C4-2B (cell line): ENCODE results near the gene SMYD2.

ENCODE experiments used
- ZFX ChIP-seq: fragments of 450-650 bp; IDR thresholded peaks from 2 replicates; pipeline ENCODE4 v1.6.1; 2017
- TF ChIP-seq, protein P1 (sequence below): fragments of 450-650 bp; conservative IDR thresholded peaks from 2 replicates; pipeline ENCODE4 v1.5.1; 2017; ENCODE audit warnings: mild to moderate bottlenecking

DNA sequence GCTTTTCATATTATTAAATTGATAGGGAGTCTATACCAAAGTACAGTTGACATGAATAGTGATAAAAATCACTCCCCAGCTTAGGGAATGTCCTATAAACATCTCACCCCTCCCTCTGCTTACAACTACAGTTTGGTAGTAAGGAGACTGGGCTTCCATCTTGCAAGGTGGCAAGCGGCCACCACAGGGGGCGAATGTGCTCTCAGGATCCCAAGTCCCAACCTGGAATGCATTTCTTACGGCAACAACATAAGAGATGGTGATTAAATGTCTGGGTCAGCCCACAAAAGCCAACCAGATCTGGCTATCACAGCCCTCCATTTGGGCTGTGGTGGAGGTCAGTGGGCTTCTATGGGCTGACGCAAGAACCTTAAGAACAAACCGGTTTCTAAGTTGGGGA lies 68.0 kb downstream of the SMYD2 start:
- TF ChIP-seq, protein P1, sequence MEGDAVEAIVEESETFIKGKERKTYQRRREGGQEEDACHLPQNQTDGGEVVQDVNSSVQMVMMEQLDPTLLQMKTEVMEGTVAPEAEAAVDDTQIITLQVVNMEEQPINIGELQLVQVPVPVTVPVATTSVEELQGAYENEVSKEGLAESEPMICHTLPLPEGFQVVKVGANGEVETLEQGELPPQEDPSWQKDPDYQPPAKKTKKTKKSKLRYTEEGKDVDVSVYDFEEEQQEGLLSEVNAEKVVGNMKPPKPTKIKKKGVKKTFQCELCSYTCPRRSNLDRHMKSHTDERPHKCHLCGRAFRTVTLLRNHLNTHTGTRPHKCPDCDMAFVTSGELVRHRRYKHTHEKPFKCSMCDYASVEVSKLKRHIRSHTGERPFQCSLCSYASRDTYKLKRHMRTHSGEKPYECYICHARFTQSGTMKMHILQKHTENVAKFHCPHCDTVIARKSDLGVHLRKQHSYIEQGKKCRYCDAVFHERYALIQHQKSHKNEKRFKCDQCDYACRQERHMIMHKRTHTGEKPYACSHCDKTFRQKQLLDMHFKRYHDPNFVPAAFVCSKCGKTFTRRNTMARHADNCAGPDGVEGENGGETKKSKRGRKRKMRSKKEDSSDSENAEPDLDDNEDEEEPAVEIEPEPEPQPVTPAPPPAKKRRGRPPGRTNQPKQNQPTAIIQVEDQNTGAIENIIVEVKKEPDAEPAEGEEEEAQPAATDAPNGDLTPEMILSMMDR = no peak
- TF ChIP-seq ZFX = no peak
